IMR-90 (cell line): ENCODE results near the gene TMLHE. TPM values are rescaled to one million over a fixed set of nuclear protein-coding genes. Genes with fewer than 3 reads are reported as not detected.

ENCODE experiments used
- ATAC-seq: fragments of 200-7000 bp; cut with Tn5 transposase; 2 replicates; pipeline ENCODE4 v1.9.1; 2020; ENCODE audit warnings: low read depth, mild to moderate bottlenecking, moderate library complexity
- BruUV-seq: library from RNA; stranded (reverse); fragments of 400-500 nt; replicated peaks from 2 replicates; lab custom pipeline; 2021; lab: Mats Ljungman, UMichigan
- CTCF ChIA-PET: fragments of 300-600 bp; formaldehyde crosslinking; extraction: SDS; loops from one replicate; lab custom pipeline; 2021; ENCODE audit warnings: antibody characterized with exemption; lab: Yijun Ruan, JAX
- POLR2A ChIA-PET: fragments of 300-600 bp; sonication (Branson Sonifier 250); formaldehyde crosslinking; loops from one replicate; lab custom pipeline; 2022; ENCODE audit warnings: antibody characterized with exemption; ENCODE audit not compliant: unreplicated experiment; lab: Charles Lee
- DNase-seq: peaks from one replicate; pipeline ENCODE4 v3.0.0; 2013
- H2AFZ ChIP-seq: replicated peaks from 2 replicates; pipeline ENCODE3; 2013; ENCODE audit warnings: low read length, mild to moderate bottlenecking; ENCODE audit not compliant: poor library complexity
- H2AK5ac ChIP-seq: 2 replicates; pipeline ENCODE4 v1.6.1; 2013; ENCODE audit warnings: low read depth, low read length, inconsistent platforms
- H2AK9ac ChIP-seq: replicated peaks from 2 replicates; pipeline ENCODE3; 2013; ENCODE audit warnings: mild to moderate bottlenecking, low read depth, low read length, moderate library complexity; ENCODE audit not compliant: poor library complexity
- H2BK120ac ChIP-seq: 2 replicates; pipeline ENCODE4 v1.6.1; 2013; ENCODE audit warnings: low read depth, low read length, inconsistent platforms
- H2BK15ac ChIP-seq: 3 replicates; pipeline ENCODE4 v1.6.1; 2013; ENCODE audit warnings: low read depth, low read length, inconsistent platforms
- H2BK20ac ChIP-seq: 2 replicates; pipeline ENCODE4 v1.6.1; 2013; ENCODE audit warnings: low read depth, mild to moderate bottlenecking, inconsistent platforms, low read length, moderate library complexity
- H2BK5ac ChIP-seq: 2 replicates; pipeline ENCODE4 v1.6.1; 2013; ENCODE audit warnings: mild to moderate bottlenecking, low read depth, low read length, inconsistent platforms; ENCODE audit not compliant: poor library complexity, severe bottlenecking
- H3K14ac ChIP-seq: replicated peaks from 2 replicates; pipeline ENCODE4 v1.6.1; 2013; ENCODE audit warnings: low read depth, low read length, inconsistent platforms
- H3K18ac ChIP-seq: 2 replicates; pipeline ENCODE4 v1.6.1; 2013; ENCODE audit warnings: low read depth, low read length, control low read depth
- H3K23ac ChIP-seq: 2 replicates; pipeline ENCODE4 v1.6.1; 2013; ENCODE audit warnings: low read depth, low read length, inconsistent platforms
- H3K27ac ChIP-seq: 2 replicates; pipeline ENCODE4 v1.5.1; 2013; ENCODE audit warnings: mild to moderate bottlenecking, control low read depth, low read length; ENCODE audit not compliant: insufficient read depth
- H3K27me3 ChIP-seq: 2 replicates; pipeline ENCODE4 v1.6.1; 2013; ENCODE audit warnings: low read length; ENCODE audit not compliant: control insufficient read depth, insufficient read depth
- H3K36me3 ChIP-seq: 2 replicates; pipeline ENCODE4 v1.6.1; 2013; ENCODE audit warnings: low read length, mixed read lengths; ENCODE audit not compliant: control insufficient read depth, insufficient read depth
- H3K4ac ChIP-seq: 2 replicates; pipeline ENCODE4 v1.6.1; 2013; ENCODE audit warnings: low read depth, low read length, inconsistent platforms
- H3K4me1 ChIP-seq: 2 replicates; pipeline ENCODE4 v1.6.1; 2013; ENCODE audit warnings: low read length, mixed read lengths; ENCODE audit not compliant: control insufficient read depth, insufficient read depth
- H3K4me2 ChIP-seq: 2 replicates; pipeline ENCODE4 v1.6.1; 2013; ENCODE audit warnings: low read depth, mild to moderate bottlenecking, control low read depth, low read length, moderate library complexity
- H3K4me3 ChIP-seq: 2 replicates; pipeline ENCODE4 v1.5.1; 2013; ENCODE audit warnings: low read depth, mild to moderate bottlenecking, control low read depth, low read length, moderate library complexity; ENCODE audit not compliant: insufficient read depth
- H3K56ac ChIP-seq: 2 replicates; pipeline ENCODE4 v1.6.1; 2013; ENCODE audit warnings: low read length, inconsistent platforms; ENCODE audit not compliant: insufficient read depth; ENCODE audit errors: extremely low read depth
- H3K79me1 ChIP-seq, 2 experiments: 2 replicates each; pipeline ENCODE4 v1.6.1; 2013; ENCODE audit warnings: low read length in 2 of 2, inconsistent platforms in 1 of 2, low read depth in 1 of 2
- H3K9ac ChIP-seq: 2 replicates; pipeline ENCODE4 v1.6.1; 2013; ENCODE audit warnings: low read depth, low read length, control low read depth
- H3K9me1 ChIP-seq: 2 replicates; pipeline ENCODE4 v1.6.1; 2013; ENCODE audit warnings: low read length, inconsistent platforms; ENCODE audit not compliant: insufficient read depth
- H3K9me3 ChIP-seq: 2 replicates; pipeline ENCODE4 v1.6.1; 2013; ENCODE audit warnings: low read length; ENCODE audit not compliant: control insufficient read depth, insufficient read depth
- H4K20me1 ChIP-seq: 2 replicates; pipeline ENCODE4 v1.6.1; 2013; ENCODE audit warnings: low read length, inconsistent platforms; ENCODE audit not compliant: insufficient read depth
- H4K5ac ChIP-seq: 2 replicates; pipeline ENCODE4 v1.6.1; 2013; ENCODE audit warnings: mild to moderate bottlenecking, low read depth, low read length, control low read depth
- H4K8ac ChIP-seq, 2 experiments: 2 replicates each; pipeline ENCODE4 v1.6.1; 2013; ENCODE audit warnings: low read depth in 2 of 2, low read length in 2 of 2, control low read depth in 1 of 2, inconsistent platforms in 1 of 2
- H4K91ac ChIP-seq: 2 replicates; pipeline ENCODE4 v1.6.1; 2013; ENCODE audit warnings: low read depth, low read length, inconsistent platforms; ENCODE audit not compliant: insufficient read depth
- BHLHE40 ChIP-seq: fragments of 150-350 bp; IDR thresholded peaks from 2 replicates; pipeline ENCODE4 v1.6.1; 2016; ENCODE audit warnings: mild to moderate bottlenecking, low read depth, low read length
- CEBPB ChIP-seq: IDR thresholded peaks from 2 replicates; pipeline ENCODE4 v1.6.1; 2012; ENCODE audit warnings: low read depth, low read length, improper control_type of control experiment
- CHD1 ChIP-seq: IDR thresholded peaks from 2 replicates; pipeline ENCODE4 v1.6.1; 2012; ENCODE audit warnings: low read depth, low read length, improper control_type of control experiment
- CTCF ChIP-seq: conservative IDR thresholded peaks from 2 replicates; pipeline ENCODE4 v1.5.1; 2012; ENCODE audit warnings: mild to moderate bottlenecking, low read depth, low read length, improper control_type of control experiment
- ELK1 ChIP-seq: fragments of 150-350 bp; IDR thresholded peaks from 2 replicates; pipeline ENCODE4 v1.6.1; 2016; ENCODE audit warnings: low read depth, mild to moderate bottlenecking, low read length, moderate library complexity, borderline replicate concordance
- FOS ChIP-seq: fragments of 150-350 bp; IDR thresholded peaks from 2 replicates; pipeline ENCODE4 v1.6.1; 2016; ENCODE audit warnings: low read depth, low read length
- MAFK ChIP-seq: IDR thresholded peaks from 2 replicates; pipeline ENCODE4 v1.6.1; 2012; ENCODE audit warnings: low read depth, low read length, improper control_type of control experiment
- MAZ ChIP-seq: IDR thresholded peaks from 2 replicates; pipeline ENCODE4 v1.6.1; 2012; ENCODE audit warnings: low read depth, mild to moderate bottlenecking, low read length, improper control_type of control experiment, moderate library complexity, borderline replicate concordance
- MXI1 ChIP-seq: IDR thresholded peaks from 2 replicates; pipeline ENCODE4 v1.6.1; 2012; ENCODE audit warnings: low read depth, mild to moderate bottlenecking, low read length, moderate library complexity, borderline replicate concordance
- NFE2L2 ChIP-seq: fragments of 150-350 bp; IDR thresholded peaks from 2 replicates; pipeline ENCODE4 v1.6.1; 2016; ENCODE audit warnings: low read depth, mild to moderate bottlenecking, low read length
- POLR2A ChIP-seq: IDR thresholded peaks from 2 replicates; pipeline ENCODE4 v1.6.1; 2012; ENCODE audit warnings: mild to moderate bottlenecking, low read depth, low read length
- RAD21 ChIP-seq: IDR thresholded peaks from 2 replicates; pipeline ENCODE4 v1.6.1; 2012; ENCODE audit warnings: low read length, improper control_type of control experiment
- RCOR1 ChIP-seq: IDR thresholded peaks from 2 replicates; pipeline ENCODE4 v1.6.1; 2012; ENCODE audit warnings: mild to moderate bottlenecking, low read length, improper control_type of control experiment; ENCODE audit not compliant: insufficient replicate concordance
- RFX5 ChIP-seq: IDR thresholded peaks from 2 replicates; pipeline ENCODE4 v1.8.0; 2012; ENCODE audit warnings: low read depth, mild to moderate bottlenecking, low read length, moderate library complexity
- SMC3 ChIP-seq: fragments of 150-350 bp; IDR thresholded peaks from 2 replicates; pipeline ENCODE4 v1.6.1; 2016; ENCODE audit warnings: low read depth, mild to moderate bottlenecking, antibody characterized with exemption, low read length, moderate library complexity
- USF2 ChIP-seq: fragments of 150-350 bp; IDR thresholded peaks from 2 replicates; pipeline ENCODE4 v1.6.1; 2017; ENCODE audit warnings: mild to moderate bottlenecking, antibody characterized with exemption, low read length, low read depth
- dilution Hi-C: fragments of 300-500 bp; cut with HindIII; formaldehyde crosslinking; loops from one replicate; pipeline ENCODE4 v1.14.3; 2018; ENCODE audit warnings: low sequenced_read_pairs; ENCODE audit not compliant: unreplicated experiment
- in situ Hi-C: fragments of 300-500 bp; cut with MboI; formaldehyde crosslinking; loops from 3 replicates; pipeline ENCODE4 v1.14.3; 2019; ENCODE audit warnings: low sequenced_read_pairs, inconsistent platforms, mixed read lengths
- intact Hi-C: fragments of 100-400 bp; cut with micrococcal nuclease; formaldehyde crosslinking; loops from 2 replicates; pipeline ENCODE4 v1.10.0; 2022
- polyA plus RNA-seq, 3 experiments: library from polyadenylated mRNA; depleted of rRNA; stranded (reverse); fragments of >200 nt; gene quantifications; 2 replicates each; pipeline ENCODE4 v1.2.3, GENCODE V29; 2012; ENCODE audit warnings: low replicate concordance in 1 of 3
- total RNA-seq: library from RNA; depleted of rRNA; stranded (reverse); fragments of >200 nt; gene quantifications from 2 replicates; pipeline ENCODE4 v1.2.3, GENCODE V29; 2012

The TMLHE gene
- total and polyA plus RNA-seq, 2 of the 4 experiments (the other 2 are of a cell fraction), result 10.9 to 20.4 TPM

DNA sequence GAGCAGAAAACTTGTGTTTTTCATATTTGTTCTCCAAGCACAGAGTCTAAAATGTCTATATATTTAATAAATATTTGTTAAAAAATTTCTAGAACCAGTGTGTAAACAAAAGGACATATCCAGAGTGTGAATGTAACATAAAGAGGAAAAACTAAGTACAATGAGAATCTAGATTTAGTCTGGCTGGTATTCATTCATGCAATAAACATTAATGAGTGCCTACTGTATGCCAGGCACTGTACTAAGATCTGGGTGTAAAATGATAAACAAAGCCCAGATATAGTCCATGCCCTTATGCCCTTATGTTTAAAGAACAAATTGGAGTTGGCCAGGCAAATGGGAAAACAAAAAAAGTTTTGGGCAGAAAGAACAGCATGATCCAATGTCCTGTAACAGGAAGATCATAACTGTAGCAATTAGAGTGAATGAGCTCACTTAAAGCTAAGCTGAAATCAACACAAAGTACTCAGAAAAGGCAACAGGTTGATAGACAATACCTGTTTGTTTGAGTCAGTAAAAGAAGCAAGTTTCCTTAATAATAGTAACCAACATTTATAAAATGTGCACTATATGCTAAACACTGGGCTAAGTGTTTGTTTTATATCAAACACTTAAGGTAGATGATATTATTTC is 1.3 kb upstream of the TMLHE start:
- Histone ChIP-seq H3K9ac (no peak overlapping the region), H3K4me1 (no peaks in the 10 kb centered on the region), H3K4me3 (no peak overlapping the region), H3K79me1 (no peaks in the 10 kb centered on the region), H3K18ac (no peak overlapping the region), H4K5ac (no peak overlapping the region), H3K4me2 (no peak overlapping the region), H2BK5ac (no peak overlapping the region), H2AK5ac (no peak overlapping the region), H3K36me3 (no peaks in the 10 kb centered on the region), H4K91ac (no peak overlapping the region), H3K23ac (no peak overlapping the region), H3K56ac (no peak overlapping the region), H2BK20ac (no peak overlapping the region), H2BK15ac (no peak overlapping the region), H3K4ac (no peak overlapping the region), H3K27me3 (no peaks in the 10 kb centered on the region), H2BK120ac (no peak overlapping the region), H2AFZ (no peak overlapping the region), H3K27ac (no peak overlapping the region), H4K20me1 (no peaks in the 10 kb centered on the region), H3K9me3 (no peaks in the 10 kb centered on the region), H3K14ac (no peak overlapping the region), H4K8ac (no peak overlapping the region), H3K9me1 (no peaks in the 10 kb centered on the region), H2AK9ac (no peak overlapping the region)
- no peak for DNase-seq
- ChIA-PET POLR2A (no interaction called here), CTCF (interaction anchor here (0.6 kb wide), 1 partner anchor 8 kb away, joined by 3 read pairs; no protein-coding TSS in a partner anchor)
- intact Hi-C loops (no loop called here), in situ Hi-C loops (no loop called here), dilution Hi-C loops (no loop called here)
- TF ChIP-seq MAZ (no peak), CEBPB (no peak), MAFK (no peak), ELK1 (no peak), RAD21 (no peak), RCOR1 (no peak), CHD1 (no peak), FOS (no peak), MXI1 (no peak), POLR2A (no peak), NFE2L2 (no peak), CTCF (no peak), RFX5 (no peak), BHLHE40 (no peak), USF2 (no peak), SMC3 (no peak)
- BruUV-seq, result no TSS peak
- ATAC-seq, result no peak
